Measurements from ENCODE around the gene S100A8. TPM values are rescaled to one million over a fixed set of nuclear protein-coding genes. Genes with fewer than 3 reads are reported as not detected.

The S100A8 gene
- total RNA-seq, 3 donors from 2014 or later, result 13.1 to 37.4 (median 26.5) TPM

- intact Hi-C loops (cut with DNase I; ENCODE audit: low total_unique reads), result no loop called here
- no peak overlapping the region for H3K4me3 ChIP-seq
- H3K36me3 ChIP-seq, result no peaks in the 10 kb centered on the region
- no peaks in the 10 kb centered on the region for H3K9me3 ChIP-seq
- H3K27me3 ChIP-seq, result peaks cover 0 to 10% of the 10 kb centered on the region in 2 donors
- TF ChIP-seq POLR2A (IDR thresholded peaks at IDR 0.05) (no peak), POLR2AphosphoS5 (IDR thresholded peaks at IDR 0.05) (no peak), CTCF (IDR thresholded peaks at IDR 0.05) (no peak)
- no peaks in the 10 kb centered on the region for H3K4me1 ChIP-seq
- H3K27ac ChIP-seq, result no peak overlapping the region
- DNase-seq (ENCODE audit: low spot score in 2 of 2), result no peak
These were observed 11.4 kb upstream of the S100A8 start for GRCh38 chr1:153402226-153402625.

GRCh38 chr1:153401461-153401860, 10.6 kb upstream of the S100A8 start:
- H3K27ac ChIP-seq, result no peak overlapping the region
- DNase-seq (ENCODE audit: low spot score in 2 of 2), result no peak
- no peaks in the 10 kb centered on the region for H3K36me3 ChIP-seq
- intact Hi-C loops (cut with DNase I; ENCODE audit: low total_unique reads), result no loop called here
- no peaks in the 10 kb centered on the region for H3K4me1 ChIP-seq
- no peak overlapping the region for H3K4me3 ChIP-seq
- H3K27me3 ChIP-seq, result peaks cover 0 to 9% of the 10 kb centered on the region in 2 donors
- TF ChIP-seq POLR2AphosphoS5 (IDR thresholded peaks at IDR 0.05), result no peak
- no peak for TF ChIP-seq POLR2A (IDR thresholded peaks at IDR 0.05)
- TF ChIP-seq CTCF (IDR thresholded peaks at IDR 0.05), result no peak
- H3K9me3 ChIP-seq, result no peaks in the 10 kb centered on the region

GRCh38 chr1:153400244-153400643, 9.4 kb upstream of the S100A8 start:
- Histone ChIP-seq H3K9me3 (no peaks in the 10 kb centered on the region), H3K36me3 (no peaks in the 10 kb centered on the region), H3K4me1 (no peaks in the 10 kb centered on the region), H3K4me3 (no peak overlapping the region), H3K27me3 (peaks cover 0 to 12% of the 10 kb centered on the region in 2 donors), H3K27ac (no peak overlapping the region)
- DNase-seq (ENCODE audit: low spot score in 2 of 2), result no peak
- intact Hi-C loops (cut with DNase I; ENCODE audit: low total_unique reads), result no loop called here
- no peak for TF ChIP-seq CTCF (IDR thresholded peaks at IDR 0.05)
- no peak for TF ChIP-seq POLR2AphosphoS5 (IDR thresholded peaks at IDR 0.05)
- no peak for TF ChIP-seq POLR2A (IDR thresholded peaks at IDR 0.05)

- H3K4me3 ChIP-seq, result no peak overlapping the region
- H3K9me3 ChIP-seq, result no peaks in the 10 kb centered on the region
- peaks cover 0 to 12% of the 10 kb centered on the region in 2 donors for H3K27me3 ChIP-seq
- no peaks in the 10 kb centered on the region for H3K4me1 ChIP-seq
- DNase-seq (ENCODE audit: low spot score in 2 of 2), result peak in 1 of 2 donors; percentile 7
- H3K27ac ChIP-seq, result no peak overlapping the region
- H3K36me3 ChIP-seq, result no peaks in the 10 kb centered on the region
- intact Hi-C loops (cut with DNase I; ENCODE audit: low total_unique reads), result no loop called here
- no peak for TF ChIP-seq POLR2A (IDR thresholded peaks at IDR 0.05)
- TF ChIP-seq CTCF (IDR thresholded peaks at IDR 0.05), result no peak
- TF ChIP-seq POLR2AphosphoS5 (IDR thresholded peaks at IDR 0.05), result no peak
These were observed 8.7 kb upstream of the S100A8 start for GRCh38 chr1:153399401-153400055.

- TF ChIP-seq POLR2A (IDR thresholded peaks at IDR 0.05), result no peak
- TF ChIP-seq CTCF (IDR thresholded peaks at IDR 0.05), result no peak
- no peak for TF ChIP-seq POLR2AphosphoS5 (IDR thresholded peaks at IDR 0.05)
- Histone ChIP-seq H3K27ac (no peak overlapping the region), H3K27me3 (peaks cover 0 to 12% of the 10 kb centered on the region in 2 donors), H3K36me3 (no peaks in the 10 kb centered on the region), H3K4me3 (no peak overlapping the region), H3K4me1 (no peaks in the 10 kb centered on the region), H3K9me3 (no peaks in the 10 kb centered on the region)
- intact Hi-C loops (cut with DNase I; ENCODE audit: low total_unique reads), result no loop called here
- peak in 1 of 2 donors; percentile 7 for DNase-seq (ENCODE audit: low spot score in 2 of 2)
These were observed 7.2 kb upstream of the S100A8 start for GRCh38 chr1:153397924-153398651.
